ENCODE measurements around the gene ANKMY1. TPM values are rescaled to one million over a fixed set of nuclear protein-coding genes. Genes with fewer than 3 reads are reported as not detected.

Gene ANKMY1
- total and polyA plus RNA-seq, 2 of the 13 experiments (the other 11 are each of a cell fraction or from before 2014, with no cell fraction given) = 11.7 to 18.8 TPM

DNA sequence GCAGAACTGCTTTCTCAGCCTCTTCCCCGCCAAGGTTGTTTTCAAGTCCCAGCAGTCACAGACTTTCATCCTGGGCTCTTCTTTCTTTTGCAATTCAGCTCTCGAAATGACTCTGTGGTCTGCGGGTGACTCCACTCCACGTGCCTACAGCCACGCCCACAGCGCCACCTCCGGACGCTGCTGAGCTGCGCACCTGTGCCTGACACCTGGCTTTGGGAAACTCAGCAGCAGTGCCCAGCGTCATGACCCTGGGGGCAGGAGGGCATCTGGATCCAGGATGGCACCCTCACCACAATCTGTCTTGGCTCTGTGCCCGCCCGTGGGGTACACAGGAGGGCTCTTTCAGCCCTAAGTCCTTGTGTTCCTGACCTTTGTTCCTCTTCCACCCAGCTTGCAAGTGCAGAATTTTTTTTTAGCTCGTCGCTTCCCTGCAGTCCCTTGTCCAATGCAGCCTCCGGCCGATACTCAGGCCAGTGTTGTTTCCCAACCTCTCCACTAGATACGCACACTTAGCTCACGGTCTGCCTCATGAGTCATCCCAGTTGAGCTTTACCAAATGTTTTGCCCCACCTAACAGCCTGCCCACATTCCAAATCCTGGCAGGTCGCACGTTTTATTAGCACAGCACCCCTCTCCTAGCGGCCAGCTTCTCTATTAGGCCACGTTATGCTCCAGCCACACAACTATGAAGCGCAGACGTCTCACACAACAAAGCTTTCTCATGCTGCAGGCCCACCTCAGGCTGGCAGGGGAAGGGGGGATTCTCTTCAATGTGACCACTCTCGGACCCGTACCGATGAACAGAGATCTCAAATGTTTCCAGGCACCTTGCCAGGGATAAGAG, 22.2 kb upstream of the ANKMY1 start (continued):
- TF ChIP-seq, protein P1, sequence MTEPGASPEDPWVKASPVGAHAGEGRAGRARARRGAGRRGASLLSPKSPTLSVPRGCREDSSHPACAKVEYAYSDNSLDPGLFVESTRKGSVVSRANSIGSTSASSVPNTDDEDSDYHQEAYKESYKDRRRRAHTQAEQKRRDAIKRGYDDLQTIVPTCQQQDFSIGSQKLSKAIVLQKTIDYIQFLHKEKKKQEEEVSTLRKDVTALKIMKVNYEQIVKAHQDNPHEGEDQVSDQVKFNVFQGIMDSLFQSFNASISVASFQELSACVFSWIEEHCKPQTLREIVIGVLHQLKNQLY (CRISPR knock-in tag; IDR thresholded peaks at IDR 0.05) = peak; percentile 67; the same call in 1 of the 2 replicates
- no peak for TF ChIP-seq SIX4 (CRISPR knock-in tag; IDR thresholded peaks at IDR 0.05)
- no peak for TF ChIP-seq THYN1 (CRISPR knock-in tag; IDR thresholded peaks at IDR 0.05; ENCODE audit: borderline replicate concordance, low read depth)
- 0 out of 2 replicates have a peak, but pooled peaks have one; percentile 20 for TF ChIP-seq NFKBIZ (CRISPR knock-in tag; IDR thresholded peaks at IDR 0.05)
- peak; percentile 79 for TF ChIP-seq ZNF230 (CRISPR knock-in tag; IDR thresholded peaks at IDR 0.05)
- no peak for TF ChIP-seq ZNF780A (CRISPR knock-in tag; IDR thresholded peaks at IDR 0.05)
- no peak for TF ChIP-seq RELA (CRISPR knock-in tag; IDR thresholded peaks at IDR 0.05)
- TF ChIP-seq, protein P2, sequence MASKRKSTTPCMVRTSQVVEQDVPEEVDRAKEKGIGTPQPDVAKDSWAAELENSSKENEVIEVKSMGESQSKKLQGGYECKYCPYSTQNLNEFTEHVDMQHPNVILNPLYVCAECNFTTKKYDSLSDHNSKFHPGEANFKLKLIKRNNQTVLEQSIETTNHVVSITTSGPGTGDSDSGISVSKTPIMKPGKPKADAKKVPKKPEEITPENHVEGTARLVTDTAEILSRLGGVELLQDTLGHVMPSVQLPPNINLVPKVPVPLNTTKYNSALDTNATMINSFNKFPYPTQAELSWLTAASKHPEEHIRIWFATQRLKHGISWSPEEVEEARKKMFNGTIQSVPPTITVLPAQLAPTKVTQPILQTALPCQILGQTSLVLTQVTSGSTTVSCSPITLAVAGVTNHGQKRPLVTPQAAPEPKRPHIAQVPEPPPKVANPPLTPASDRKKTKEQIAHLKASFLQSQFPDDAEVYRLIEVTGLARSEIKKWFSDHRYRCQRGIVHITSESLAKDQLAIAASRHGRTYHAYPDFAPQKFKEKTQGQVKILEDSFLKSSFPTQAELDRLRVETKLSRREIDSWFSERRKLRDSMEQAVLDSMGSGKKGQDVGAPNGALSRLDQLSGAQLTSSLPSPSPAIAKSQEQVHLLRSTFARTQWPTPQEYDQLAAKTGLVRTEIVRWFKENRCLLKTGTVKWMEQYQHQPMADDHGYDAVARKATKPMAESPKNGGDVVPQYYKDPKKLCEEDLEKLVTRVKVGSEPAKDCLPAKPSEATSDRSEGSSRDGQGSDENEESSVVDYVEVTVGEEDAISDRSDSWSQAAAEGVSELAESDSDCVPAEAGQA (IDR thresholded peaks at IDR 0.05; ENCODE audit: low read depth) = 0 out of 2 replicates have a peak, but pooled peaks have one; percentile 3
- TF ChIP-seq, protein P2 (CRISPR knock-in tag; IDR thresholded peaks at IDR 0.05; ENCODE audit: borderline replicate concordance) = no peak
- 0 out of 2 replicates have a peak, but pooled peaks have one; percentile 28 for TF ChIP-seq ZMYM3 (CRISPR knock-in tag; IDR thresholded peaks at IDR 0.05)
- TF ChIP-seq ZNF841 (CRISPR knock-in tag; IDR thresholded peaks at IDR 0.05; ENCODE audit: borderline replicate concordance) = no peak
- no peak for TF ChIP-seq SP2 (CRISPR knock-in tag; IDR thresholded peaks at IDR 0.05)
- TF ChIP-seq TAF15 (IDR thresholded peaks at IDR 0.05; ENCODE audit: low read depth, low read length, poor library complexity, severe bottlenecking) = no peak
- TF ChIP-seq MAFF (IDR thresholded peaks at IDR 0.05; ENCODE audit: low read depth, low read length) = 0 out of 2 replicates have a peak, but pooled peaks have one; percentile 2
- TF ChIP-seq, protein P3, sequence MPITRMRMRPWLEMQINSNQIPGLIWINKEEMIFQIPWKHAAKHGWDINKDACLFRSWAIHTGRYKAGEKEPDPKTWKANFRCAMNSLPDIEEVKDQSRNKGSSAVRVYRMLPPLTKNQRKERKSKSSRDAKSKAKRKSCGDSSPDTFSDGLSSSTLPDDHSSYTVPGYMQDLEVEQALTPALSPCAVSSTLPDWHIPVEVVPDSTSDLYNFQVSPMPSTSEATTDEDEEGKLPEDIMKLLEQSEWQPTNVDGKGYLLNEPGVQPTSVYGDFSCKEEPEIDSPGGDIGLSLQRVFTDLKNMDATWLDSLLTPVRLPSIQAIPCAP (CRISPR knock-in tag; IDR thresholded peaks at IDR 0.05; ENCODE audit: low read depth) = no peak
- peak; percentile 66; the same call in 1 of the 2 replicates for TF ChIP-seq HOXA5 (CRISPR knock-in tag; IDR thresholded peaks at IDR 0.05)
- TF ChIP-seq, protein P4, sequence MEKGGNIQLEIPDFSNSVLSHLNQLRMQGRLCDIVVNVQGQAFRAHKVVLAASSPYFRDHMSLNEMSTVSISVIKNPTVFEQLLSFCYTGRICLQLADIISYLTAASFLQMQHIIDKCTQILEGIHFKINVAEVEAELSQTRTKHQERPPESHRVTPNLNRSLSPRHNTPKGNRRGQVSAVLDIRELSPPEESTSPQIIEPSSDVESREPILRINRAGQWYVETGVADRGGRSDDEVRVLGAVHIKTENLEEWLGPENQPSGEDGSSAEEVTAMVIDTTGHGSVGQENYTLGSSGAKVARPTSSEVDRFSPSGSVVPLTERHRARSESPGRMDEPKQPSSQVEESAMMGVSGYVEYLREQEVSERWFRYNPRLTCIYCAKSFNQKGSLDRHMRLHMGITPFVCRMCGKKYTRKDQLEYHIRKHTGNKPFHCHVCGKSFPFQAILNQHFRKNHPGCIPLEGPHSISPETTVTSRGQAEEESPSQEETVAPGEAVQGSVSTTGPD (CRISPR knock-in tag; IDR thresholded peaks at IDR 0.05) = 0 out of 2 replicates have a peak, but pooled peaks have one; percentile 32
- TF ChIP-seq KAT7 (CRISPR knock-in tag; IDR thresholded peaks at IDR 0.05; ENCODE audit: borderline replicate concordance) = peak; percentile 87; the same call in 1 of the 2 replicates
- TF ChIP-seq ZNF7 (CRISPR knock-in tag; IDR thresholded peaks at IDR 0.05) = no peak
- TF ChIP-seq JUNB (CRISPR knock-in tag; IDR thresholded peaks at IDR 0.05; ENCODE audit: borderline replicate concordance) = peak; percentile 79
- peak; percentile 72 for TF ChIP-seq DMAP1 (CRISPR knock-in tag; IDR thresholded peaks at IDR 0.05)
- no peak for TF ChIP-seq ZNF839 (CRISPR knock-in tag; IDR thresholded peaks at IDR 0.05; ENCODE audit: borderline replicate concordance)

All from HepG2 (cell line).